ENCODE measurements around the gene GPS1. TPM values are rescaled to one million over a fixed set of nuclear protein-coding genes. Genes with fewer than 3 reads are reported as not detected.

Gene GPS1
- total and polyA plus RNA-seq, 2 experiments from 2014 or later = 136 to 242 TPM

- Mint-ChIP-seq H3K27me3 (ENCODE audit: insufficient read depth, low read depth, poor library complexity) (peaks cover 48% of the 10 kb centered on the region), H3K27ac (no peak overlapping the region), H3K36me3 (ENCODE audit: low read depth) (no peaks in the 10 kb centered on the region), H3K9me3 (peaks cover 2% of the 10 kb centered on the region; the same call in 2 of the 3 replicates), H3K4me1 (peaks cover 43% of the 10 kb centered on the region), H3K4me3 (no peak overlapping the region)
- Histone ChIP-seq H2AFZ (no peak overlapping the region), H3K4me3 (no peak overlapping the region; the same call in 1 of the 2 replicates), H3K4me2 (no peak overlapping the region; the same call in 1 of the 2 replicates), H3K4me1 (ENCODE audit: insufficient read depth) (peaks cover 39% of the 10 kb centered on the region), H3K27ac (ENCODE audit: low read depth) (no peak overlapping the region), H3K27me3 (ENCODE audit: insufficient read depth) (0 out of 2 replicates have a peak, but pooled peaks cover 4% of the 10 kb centered on the region), H3K9me2 (ENCODE audit: insufficient read depth) (no peaks in the 10 kb centered on the region), H4K20me1 (replicated peaks; ENCODE audit: insufficient read depth) (no peaks in the 10 kb centered on the region), H3K79me2 (replicated peaks; ENCODE audit: insufficient read depth) (no peaks in the 10 kb centered on the region; the same call in 1 of the 2 replicates), H3K36me3 (ENCODE audit: insufficient read depth) (no peaks in the 10 kb centered on the region), H3F3A (replicated peaks; ENCODE audit: low read depth) (0 out of 2 replicates have a peak, but pooled peaks cover 6% of the 10 kb centered on the region)
- ATAC-seq = no peak
- TF ChIP-seq, protein P1, sequence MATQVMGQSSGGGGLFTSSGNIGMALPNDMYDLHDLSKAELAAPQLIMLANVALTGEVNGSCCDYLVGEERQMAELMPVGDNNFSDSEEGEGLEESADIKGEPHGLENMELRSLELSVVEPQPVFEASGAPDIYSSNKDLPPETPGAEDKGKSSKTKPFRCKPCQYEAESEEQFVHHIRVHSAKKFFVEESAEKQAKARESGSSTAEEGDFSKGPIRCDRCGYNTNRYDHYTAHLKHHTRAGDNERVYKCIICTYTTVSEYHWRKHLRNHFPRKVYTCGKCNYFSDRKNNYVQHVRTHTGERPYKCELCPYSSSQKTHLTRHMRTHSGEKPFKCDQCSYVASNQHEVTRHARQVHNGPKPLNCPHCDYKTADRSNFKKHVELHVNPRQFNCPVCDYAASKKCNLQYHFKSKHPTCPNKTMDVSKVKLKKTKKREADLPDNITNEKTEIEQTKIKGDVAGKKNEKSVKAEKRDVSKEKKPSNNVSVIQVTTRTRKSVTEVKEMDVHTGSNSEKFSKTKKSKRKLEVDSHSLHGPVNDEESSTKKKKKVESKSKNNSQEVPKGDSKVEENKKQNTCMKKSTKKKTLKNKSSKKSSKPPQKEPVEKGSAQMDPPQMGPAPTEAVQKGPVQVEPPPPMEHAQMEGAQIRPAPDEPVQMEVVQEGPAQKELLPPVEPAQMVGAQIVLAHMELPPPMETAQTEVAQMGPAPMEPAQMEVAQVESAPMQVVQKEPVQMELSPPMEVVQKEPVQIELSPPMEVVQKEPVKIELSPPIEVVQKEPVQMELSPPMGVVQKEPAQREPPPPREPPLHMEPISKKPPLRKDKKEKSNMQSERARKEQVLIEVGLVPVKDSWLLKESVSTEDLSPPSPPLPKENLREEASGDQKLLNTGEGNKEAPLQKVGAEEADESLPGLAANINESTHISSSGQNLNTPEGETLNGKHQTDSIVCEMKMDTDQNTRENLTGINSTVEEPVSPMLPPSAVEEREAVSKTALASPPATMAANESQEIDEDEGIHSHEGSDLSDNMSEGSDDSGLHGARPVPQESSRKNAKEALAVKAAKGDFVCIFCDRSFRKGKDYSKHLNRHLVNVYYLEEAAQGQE (IDR thresholded peaks at IDR 0.05; ENCODE audit: unreplicated experiment) = no peak
- TF ChIP-seq JUNB (IDR thresholded peaks at IDR 0.05; ENCODE audit: unreplicated experiment) (no peak), ZNF114 (CRISPR knock-in tag; IDR thresholded peaks at IDR 0.05) (no peak), CREB1 (CRISPR knock-in tag; IDR thresholded peaks at IDR 0.05; ENCODE audit: low read depth) (no peak), EZH2phosphoT487 (IDR thresholded peaks at IDR 0.05; ENCODE audit: unreplicated experiment) (no peak), EZH2 (IDR thresholded peaks at IDR 0.05; ENCODE audit: low read depth, unreplicated experiment) (no peak), POLR2AphosphoS5 (IDR thresholded peaks at IDR 0.05; ENCODE audit: low read depth) (no peak), CTCF (conservative IDR thresholded peaks at IDR 0.05; ENCODE audit: low read depth in 2 of 2) (no peak), NANOG (IDR thresholded peaks at IDR 0.05; ENCODE audit: borderline replicate concordance) (no peak), ZNF331 (CRISPR knock-in tag; IDR thresholded peaks at IDR 0.05; ENCODE audit: low read depth) (no peak), STAT1 (IDR thresholded peaks at IDR 0.05; ENCODE audit: unreplicated experiment) (no peak)
- no peak for DNase-seq (ENCODE audit: low spot score)
Measured at GRCh38 chr17:82105417-82105881, 53.8 kb downstream of the GPS1 start.
